Gastrocnemius medialis (tissue), 4 donors: ENCODE data around the gene SOX15. TPM values are rescaled to one million over a fixed set of nuclear protein-coding genes. Genes with fewer than 3 reads are reported as not detected.

ENCODE experiments used
- ATAC-seq, 2 donors: fragments of 150-250 bp; one replicate each; pipeline ENCODE4 v1.9.1; 2016
- DNase-seq, 2 donors: peaks; one replicate each; pipeline ENCODE4 v3.0.0-alpha.2; 2019
- H3K27ac ChIP-seq, 4 donors: fragments of 200-600 bp; sonication (generic); 1 replicate in 1 of 4; 2 replicates in 3 of 4; pipeline ENCODE4 v1.5.1; 2016 to 2018; ENCODE audit warnings: mild to moderate bottlenecking in 2 of 4, moderate library complexity in 1 of 4
- H3K27me3 ChIP-seq, 3 donors: fragments of 200-600 bp; sonication (generic) in 2 of 3; 1 replicate in 1 of 3; 2 replicates in 2 of 3; pipeline versions ENCODE4 v1.5.1 to v1.6.0; 2016 to 2019; ENCODE audit warnings: mild to moderate bottlenecking in 1 of 3, moderate library complexity in 1 of 3
- H3K36me3 ChIP-seq, 2 donors: fragments of 200-600 bp; sonication (generic) in 1 of 2; one replicate each; pipeline ENCODE4 v1.5.1; 2017 to 2018
- H3K4me1 ChIP-seq, 2 donors: fragments of 200-600 bp; sonication (generic) in 1 of 2; one replicate each; pipeline ENCODE4 v1.5.1; 2016 to 2017; ENCODE audit warnings: mild to moderate bottlenecking in 2 of 2
- H3K4me3 ChIP-seq, 4 donors: fragments of 200-600 bp; sonication (generic) in 3 of 4; 1 replicate in 1 of 4; 2 replicates in 3 of 4; pipeline ENCODE4 v1.5.1; 2016 to 2019; ENCODE audit warnings: mild to moderate bottlenecking in 2 of 4
- H3K9me3 ChIP-seq, 3 donors: fragments of 200-600 bp; sonication (generic) in 2 of 3; 1 replicate in 1 of 3; 2 replicates in 2 of 3; pipeline ENCODE4 v1.5.1; 2016 to 2019
- POLR2A ChIP-seq, 2 donors: fragments of 450-650 bp; IDR thresholded peaks; one replicate each; pipeline ENCODE4 v1.6.1; 2017; ENCODE audit warnings: antibody characterized with exemption in 2 of 2, mild to moderate bottlenecking in 2 of 2, moderate library complexity in 2 of 2
- in situ Hi-C, 4 donors: fragments of 200-750 bp; cut with MboI; loops; one replicate each; pipeline versions ENCODE4 v1.15.0 to v1.8.0; 2017; ENCODE audit warnings: low sequenced_read_pairs in 4 of 4
- intact Hi-C: fragments of 100-400 bp; cut with DNase I; formaldehyde crosslinking; loops from one replicate; pipeline ENCODE4 v1.15.1; 2023; ENCODE audit warnings: low total_unique reads
- total RNA-seq, 4 donors: library from RNA; depleted of rRNA; stranded (reverse); fragments of >200 nt; gene quantifications; one replicate each; pipeline versions ENCODE4 v1.1.0 to v1.2.3, GENCODE V29; 2016
- TF ChIP-seq, protein P1 (sequence below), 5 experiments: fragments of 450-650 bp in 3 of 5; fragments of 200-600 bp in 2 of 5; sonication (generic) in 2 of 5; IDR thresholded peaks in 4 of 5; conservative IDR thresholded peaks in 1 of 5; 1 replicate in 4 of 5; 2 replicates in 1 of 5; pipeline ENCODE4 v1.5.1; 2016 to 2019; ENCODE audit warnings: antibody characterized with exemption in 5 of 5, mild to moderate bottlenecking in 3 of 5, moderate library complexity in 3 of 5

SOX15 gene
- total RNA-seq, 4 donors from 2014 or later: 0.66 to 1.3 (median 1.1) TPM; not detected in 1

DNA sequence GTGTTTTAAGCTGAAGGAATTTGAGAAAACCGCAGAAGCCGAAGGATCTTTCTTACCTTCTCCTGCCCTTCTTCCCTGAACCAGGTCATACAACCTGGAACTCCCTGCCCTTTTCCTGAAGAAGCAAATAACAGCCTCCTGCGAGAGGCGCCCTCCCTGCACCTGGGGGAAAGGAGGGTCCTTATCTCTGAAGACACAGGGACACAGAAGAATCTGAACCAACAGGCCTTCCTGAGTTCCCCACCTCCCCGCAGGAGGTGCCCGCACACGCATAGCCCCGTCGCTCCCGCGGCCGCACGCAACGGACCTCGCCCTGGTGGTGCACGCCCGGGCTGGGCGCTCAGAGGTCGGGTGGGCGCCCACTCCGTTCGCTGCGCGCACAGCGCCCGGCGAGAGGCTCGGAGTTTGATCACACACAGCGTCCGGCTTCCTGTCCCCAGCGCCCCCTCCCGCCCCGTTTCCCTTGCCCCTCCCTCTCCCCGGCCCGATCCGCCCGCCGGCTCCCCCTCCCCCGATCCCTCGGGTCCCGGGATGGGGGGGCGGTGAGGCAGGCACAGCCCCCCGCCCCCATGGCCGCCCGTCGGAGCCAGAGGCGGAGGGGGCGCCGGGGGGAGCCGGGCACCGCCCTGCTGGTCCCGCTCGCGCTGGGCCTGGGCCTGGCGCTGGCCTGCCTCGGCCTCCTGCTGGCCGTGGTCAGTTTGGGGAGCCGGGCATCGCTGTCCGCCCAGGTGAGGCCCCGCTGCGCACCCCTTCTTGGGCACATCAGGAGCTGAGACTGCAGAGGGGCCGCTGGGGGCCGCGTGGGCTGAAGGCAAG lies 41.1 kb downstream of the SOX15 start, which contains the start of gene TNFSF12:
Gene TNFSF12 (plus strand): TSS at position 474 of the 816 bp plus-strand sequence. CDS start 96 bp downstream, at position 570.
- Histone ChIP-seq H3K4me1 (peaks cover 4 to 13% of the 10 kb centered on the region in 2 donors), H3K4me3 (peak within 1 kb of the TSS; percentile 62 to 85 (median 66)), H3K36me3 (no peaks in the 10 kb centered on the region), H3K27ac (peak within 1 kb of the TSS; percentile 62 to 81 (median 76)), H3K27me3 (no peaks in the 10 kb centered on the region), H3K9me3 (no peaks in the 10 kb centered on the region)
- peak; percentile 35 to 41 for DNase-seq
- intact Hi-C loops: no loop called here
- ATAC-seq: peak; percentile 68 to 71
- in situ Hi-C loops: loop anchor here in 1 of 4 donors (25.0 kb wide), 1 partner anchor 186 kb away; the partner anchor contains the start of genes KCTD11 and TMEM95
- TF ChIP-seq, protein P1, sequence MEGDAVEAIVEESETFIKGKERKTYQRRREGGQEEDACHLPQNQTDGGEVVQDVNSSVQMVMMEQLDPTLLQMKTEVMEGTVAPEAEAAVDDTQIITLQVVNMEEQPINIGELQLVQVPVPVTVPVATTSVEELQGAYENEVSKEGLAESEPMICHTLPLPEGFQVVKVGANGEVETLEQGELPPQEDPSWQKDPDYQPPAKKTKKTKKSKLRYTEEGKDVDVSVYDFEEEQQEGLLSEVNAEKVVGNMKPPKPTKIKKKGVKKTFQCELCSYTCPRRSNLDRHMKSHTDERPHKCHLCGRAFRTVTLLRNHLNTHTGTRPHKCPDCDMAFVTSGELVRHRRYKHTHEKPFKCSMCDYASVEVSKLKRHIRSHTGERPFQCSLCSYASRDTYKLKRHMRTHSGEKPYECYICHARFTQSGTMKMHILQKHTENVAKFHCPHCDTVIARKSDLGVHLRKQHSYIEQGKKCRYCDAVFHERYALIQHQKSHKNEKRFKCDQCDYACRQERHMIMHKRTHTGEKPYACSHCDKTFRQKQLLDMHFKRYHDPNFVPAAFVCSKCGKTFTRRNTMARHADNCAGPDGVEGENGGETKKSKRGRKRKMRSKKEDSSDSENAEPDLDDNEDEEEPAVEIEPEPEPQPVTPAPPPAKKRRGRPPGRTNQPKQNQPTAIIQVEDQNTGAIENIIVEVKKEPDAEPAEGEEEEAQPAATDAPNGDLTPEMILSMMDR (IDR thresholded peaks at IDR 0.05 in 4 of 5, conservative IDR thresholded peaks at IDR 0.05 in 1 of 5): peak in 2 of 5 experiments; percentile 17 to 39
- peak in 1 of 2 donors; percentile 28 for TF ChIP-seq POLR2A (IDR thresholded peaks at IDR 0.05)

DNA sequence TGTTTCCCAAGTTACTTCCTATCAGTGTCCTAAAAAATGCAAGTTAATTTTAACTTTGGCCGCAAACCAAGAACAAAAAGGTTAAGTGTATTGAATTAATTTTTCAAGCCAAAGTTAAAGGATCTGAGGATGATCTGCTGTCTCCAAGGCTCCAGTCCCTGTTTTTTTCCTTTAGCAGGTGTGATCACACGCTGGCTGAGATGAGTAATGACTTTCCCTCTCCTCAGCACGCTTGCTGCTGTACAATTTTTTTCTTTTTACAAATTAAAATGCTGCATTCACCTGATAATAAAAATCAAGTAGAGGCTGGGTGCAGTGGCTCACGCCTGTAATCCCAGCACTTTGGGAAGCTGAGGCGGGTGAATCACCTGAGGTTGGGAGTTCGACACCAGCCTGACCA lies 45.0 kb downstream of the SOX15 start:
- DNase-seq: no peak
- in situ Hi-C loops (loop anchor here in 1 of 4 donors (25.0 kb wide), 1 partner anchor 183 kb away; the partner anchor contains the start of genes KCTD11 and TMEM95), intact Hi-C loops (no loop called here)
- no peaks in the 10 kb centered on the region for H3K9me3 ChIP-seq
- H3K27ac ChIP-seq: peak overlapping the region in 1 of 4 donors; percentile 43
- no peak for ATAC-seq
- no peak overlapping the region for H3K4me3 ChIP-seq
- TF ChIP-seq, protein P1 (IDR thresholded peaks at IDR 0.05 in 4 of 5, conservative IDR thresholded peaks at IDR 0.05 in 1 of 5): no peak
- no peak for TF ChIP-seq POLR2A (IDR thresholded peaks at IDR 0.05)
- peaks cover 4 to 13% of the 10 kb centered on the region in 2 donors for H3K4me1 ChIP-seq
- no peaks in the 10 kb centered on the region for H3K36me3 ChIP-seq
- H3K27me3 ChIP-seq: no peaks in the 10 kb centered on the region

DNA sequence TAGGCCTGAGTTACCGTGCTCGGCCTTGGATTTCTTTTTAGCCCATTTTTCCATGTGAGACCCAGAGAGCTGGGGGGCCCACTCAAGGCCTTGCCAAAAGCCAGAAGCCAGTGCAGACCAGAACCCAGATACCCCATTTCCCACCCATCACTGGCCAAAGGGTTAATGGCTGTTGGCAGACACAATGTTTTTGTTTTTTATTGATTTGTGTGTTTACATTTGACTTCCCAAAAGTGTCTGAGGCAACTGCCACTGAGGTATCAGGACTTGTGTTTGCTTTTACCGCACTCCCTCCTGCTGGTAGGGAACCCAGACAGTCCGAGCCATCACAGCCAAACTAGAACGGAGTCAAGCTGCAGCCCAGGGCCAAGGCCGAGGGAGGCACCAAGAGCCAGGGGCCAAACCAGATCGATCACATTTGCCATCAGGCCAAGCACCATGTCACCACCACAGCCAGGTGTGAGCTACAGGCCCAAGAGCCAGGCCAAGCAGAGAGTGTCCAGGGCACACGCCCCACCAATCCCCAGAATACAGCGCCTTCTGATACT lies 48.7 kb downstream of the SOX15 start:
- no peak for TF ChIP-seq POLR2A (IDR thresholded peaks at IDR 0.05)
- TF ChIP-seq, protein P1 (IDR thresholded peaks at IDR 0.05 in 4 of 5, conservative IDR thresholded peaks at IDR 0.05 in 1 of 5): no peak
- no peaks in the 10 kb centered on the region for H3K27me3 ChIP-seq
- intact Hi-C loops: no loop called here
- no peaks in the 10 kb centered on the region for H3K4me1 ChIP-seq
- ATAC-seq: no peak
- no peak for DNase-seq
- H3K36me3 ChIP-seq: no peaks in the 10 kb centered on the region
- H3K9me3 ChIP-seq: no peaks in the 10 kb centered on the region
- H3K4me3 ChIP-seq: no peak overlapping the region
- in situ Hi-C loops: loop anchor here in 1 of 4 donors (25.0 kb wide), 1 partner anchor 179 kb away; the partner anchor contains the start of genes KCTD11 and TMEM95
- no peak overlapping the region for H3K27ac ChIP-seq

DNA sequence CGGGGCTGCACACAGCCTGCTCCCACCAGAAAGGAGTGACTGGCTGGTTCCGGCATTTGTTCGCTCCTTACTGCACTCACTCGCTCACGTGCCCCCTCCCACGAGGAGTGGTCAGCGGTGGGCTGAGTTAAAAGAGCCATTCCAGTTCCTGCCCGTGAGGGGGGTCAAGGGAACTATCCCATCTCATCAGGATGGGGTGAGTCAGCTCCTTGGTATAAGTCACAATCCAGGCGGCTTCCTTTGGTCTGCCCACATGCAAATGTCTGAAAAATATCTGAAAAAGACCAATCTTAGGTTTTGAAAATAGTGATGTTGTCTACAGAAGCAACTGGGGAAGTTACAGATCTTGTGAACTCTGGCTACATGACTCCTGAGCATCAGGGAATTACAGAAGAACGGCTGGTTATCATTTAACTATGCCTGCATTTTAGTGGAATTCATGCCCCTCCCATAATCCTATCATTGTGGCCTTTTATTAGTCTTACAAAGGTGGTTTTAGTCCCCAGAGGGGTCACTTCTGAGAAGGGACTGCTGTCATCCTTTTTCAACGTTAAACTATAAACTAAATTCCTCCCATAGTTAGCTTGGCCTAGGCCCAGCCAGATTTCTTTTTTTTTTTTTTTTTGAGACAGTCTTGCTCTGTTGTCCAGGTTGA lies 50.9 kb downstream of the SOX15 start:
- no peak overlapping the region for H3K4me3 ChIP-seq
- H3K27me3 ChIP-seq: no peaks in the 10 kb centered on the region
- in situ Hi-C loops (loop anchor here in 1 of 4 donors (25.0 kb wide), 1 partner anchor 177 kb away; the partner anchor contains the start of genes KCTD11 and TMEM95), intact Hi-C loops (no loop called here)
- no peak for DNase-seq
- no peaks in the 10 kb centered on the region for H3K4me1 ChIP-seq
- no peaks in the 10 kb centered on the region for H3K9me3 ChIP-seq
- no peak for TF ChIP-seq POLR2A (IDR thresholded peaks at IDR 0.05)
- TF ChIP-seq, protein P1 (IDR thresholded peaks at IDR 0.05 in 4 of 5, conservative IDR thresholded peaks at IDR 0.05 in 1 of 5): no peak
- no peak for ATAC-seq
- H3K36me3 ChIP-seq: no peaks in the 10 kb centered on the region
- H3K27ac ChIP-seq: no peak overlapping the region

Other genes with a start within 250 kb of the SOX15 start
- 1 to 10 TPM; 3.6 to 7.0 (median 4.6) TPM for gene KCTD11, start 237.9 kb downstream of the SOX15 start, total RNA-seq
- gene TMEM95, start 234.9 kb downstream of the SOX15 start, total RNA-seq: not detected
- 1 to 10 TPM in 1 of 4 donors, under 1 TPM in 1, not detected in 2; 0.13 to 2.2 TPM for gene TNK1, start 209.0 kb downstream of the SOX15 start, total RNA-seq
- 10 to 100 TPM in 3 of 4 donors, 1 to 10 TPM in 1; 8.9 to 20.3 (median 14.4) TPM for gene PLSCR3, start 195.6 kb downstream of the SOX15 start, total RNA-seq
- 10 to 100 TPM; 28.9 to 65.6 (median 50.2) TPM for gene TMEM256, start 186.0 kb downstream of the SOX15 start, total RNA-seq
- 1 to 10 TPM; 4.2 to 6.6 (median 4.4) TPM for gene NLGN2, start 182.2 kb downstream of the SOX15 start, total RNA-seq
- not detected for gene SPEM1, start 169.8 kb downstream of the SOX15 start, total RNA-seq
- gene SPEM2, start 164.5 kb downstream of the SOX15 start, total RNA-seq: not detected
- gene SPEM3, start 161.2 kb downstream of the SOX15 start, total RNA-seq: not detected
- 1 to 10 TPM in 3 of 4 donors, under 1 TPM in 1; 0.92 to 3.9 (median 2.3) TPM for gene TMEM102, start 154.7 kb downstream of the SOX15 start, total RNA-seq
- gene FGF11, start 150.6 kb downstream of the SOX15 start, total RNA-seq: 1 to 10 TPM; 1.2 to 7.4 (median 4.1) TPM
- 100 to 1,000 TPM in 2 of 4 donors, 10 to 100 TPM in 2; 82.3 to 202 (median 101) TPM for gene CHRNB1, start 145.0 kb downstream of the SOX15 start, total RNA-seq
- 10 to 100 TPM; 24.2 to 43.1 (median 31.2) TPM for gene ZBTB4, start 110.5 kb downstream of the SOX15 start, total RNA-seq
- gene SLC35G6, start 108.6 kb downstream of the SOX15 start, total RNA-seq: not detected
- 10 to 100 TPM; 20.3 to 56.9 (median 39.3) TPM for gene POLR2A, start 105.7 kb downstream of the SOX15 start, total RNA-seq
- gene TNFSF12, start 41.0 kb downstream of the SOX15 start, total RNA-seq: 10 to 100 TPM in 3 of 4 donors, 1 to 10 TPM in 1; 7.9 to 26.1 (median 16.9) TPM
- 1 to 10 TPM; 2.8 to 8.4 (median 5.0) TPM for gene TNFSF13, start 31.3 kb downstream of the SOX15 start, total RNA-seq
- 10 to 100 TPM; 63.6 to 71.5 (median 68.8) TPM for gene SENP3, start 28.2 kb downstream of the SOX15 start, total RNA-seq
- 10 to 100 TPM; 10.1 to 66.5 (median 20.3) TPM for gene CD68, start 10.5 kb downstream of the SOX15 start, total RNA-seq
- 100 to 1,000 TPM in 2 of 4 donors, 10 to 100 TPM in 2; 55.9 to 157 (median 101) TPM for gene MPDU1, start 6.2 kb downstream of the SOX15 start, total RNA-seq
- gene FXR2, start 24.8 kb upstream of the SOX15 start, total RNA-seq: 100 to 1,000 TPM; 100 to 174 (median 140) TPM
- 10 to 100 TPM; 38.4 to 79.4 (median 60.4) TPM for gene SAT2, start 37.7 kb upstream of the SOX15 start, total RNA-seq
- gene SHBG, start 40.0 kb upstream of the SOX15 start, total RNA-seq: not detected
- gene ATP1B2, start 60.8 kb upstream of the SOX15 start, total RNA-seq: under 1 TPM; 0.10 to 0.81 (median 0.21) TPM
- gene TP53, start 97.4 kb upstream of the SOX15 start, total RNA-seq: 10 to 100 TPM; 14.1 to 17.0 (median 15.4) TPM
- gene WRAP53, start 98.4 kb upstream of the SOX15 start, total RNA-seq: 1 to 10 TPM; 2.6 to 5.8 (median 3.7) TPM
- under 1 TPM in 3 of 4 donors, not detected in 1; 0.13 to 0.46 (median 0.31) TPM for gene EFNB3, start 115.1 kb upstream of the SOX15 start, total RNA-seq
- gene DNAH2, start 127.7 kb upstream of the SOX15 start, total RNA-seq: not detected
- gene KDM6B, start 244.1 kb upstream of the SOX15 start, total RNA-seq: 1 to 10 TPM; 1.9 to 8.2 (median 4.4) TPM